ENCODE measurements around the gene PHKB.

The PHKB gene

GRCh38 chr16:47731252-47731651 is 270.1 kb downstream of the PHKB start:
- peak; percentile 89 for DNase-seq (ENCODE audit: low read depth)

- no peak for DNase-seq (ENCODE audit: low read depth)
Observed at GRCh38 chr16:47732122-47732521, 271.0 kb downstream of the PHKB start.

GRCh38 chr16:47732523-47733111 is 271.5 kb downstream of the PHKB start:
- peak; percentile 86 for DNase-seq (ENCODE audit: low read depth)

- DNase-seq (ENCODE audit: low read depth) = no peak
Observed at GRCh38 chr16:47734081-47734857, 273.1 kb downstream of the PHKB start.

GRCh38 chr16:47734987-47735594 is 274.0 kb downstream of the PHKB start:
- DNase-seq (ENCODE audit: low read depth) = no peak

- DNase-seq (ENCODE audit: low read depth) = peak; percentile 3
Observed at GRCh38 chr16:47750371-47750770, 289.2 kb downstream of the PHKB start.

All from stromal cell of bone marrow (primary cell).